BLaER1 (cell line): ENCODE measurements around the gene SLC25A47.
"Not testable (repeated sequence)": the region's sequence is repeated elsewhere in the genome, so short reads cannot be mapped to it uniquely, and the experiment has no call there.

Experiments used
- H3K27ac ChIP-seq: shearing (Covaris generic); formaldehyde crosslinking; 2 replicates; pipeline ENCODE4 v1.8.1; 2022
- H3K27me3 ChIP-seq: shearing (Covaris generic); formaldehyde crosslinking; 2 replicates; pipeline ENCODE4 v1.8.1; 2022
- H3K36me3 ChIP-seq: shearing (Covaris generic); formaldehyde crosslinking; 2 replicates; pipeline ENCODE4 v1.8.1; 2022
- H3K4me1 ChIP-seq: shearing (Covaris generic); formaldehyde crosslinking; 2 replicates; pipeline ENCODE4 v1.8.1; 2022
- H3K4me2 ChIP-seq: shearing (Covaris generic); formaldehyde crosslinking; 2 replicates; pipeline ENCODE4 v1.8.1; 2022
- H3K4me3 ChIP-seq: shearing (Covaris generic); formaldehyde crosslinking; 2 replicates; pipeline ENCODE4 v1.8.1; 2022
- H3K9ac ChIP-seq: shearing (Covaris generic); formaldehyde crosslinking; 2 replicates; pipeline ENCODE4 v1.8.1; 2022
- H3K9me3 ChIP-seq: shearing (Covaris generic); formaldehyde crosslinking; 2 replicates; pipeline ENCODE4 v1.8.1; 2022
- H4K20me1 ChIP-seq: shearing (Covaris generic); formaldehyde crosslinking; 2 replicates; pipeline ENCODE4 v1.8.1; 2022
- Cebpa-rat ChIP-seq: shearing (Covaris generic); IDR thresholded peaks from 2 replicates; pipeline ENCODE4 v1.8.1; 2022

The SLC25A47 gene

DNA sequence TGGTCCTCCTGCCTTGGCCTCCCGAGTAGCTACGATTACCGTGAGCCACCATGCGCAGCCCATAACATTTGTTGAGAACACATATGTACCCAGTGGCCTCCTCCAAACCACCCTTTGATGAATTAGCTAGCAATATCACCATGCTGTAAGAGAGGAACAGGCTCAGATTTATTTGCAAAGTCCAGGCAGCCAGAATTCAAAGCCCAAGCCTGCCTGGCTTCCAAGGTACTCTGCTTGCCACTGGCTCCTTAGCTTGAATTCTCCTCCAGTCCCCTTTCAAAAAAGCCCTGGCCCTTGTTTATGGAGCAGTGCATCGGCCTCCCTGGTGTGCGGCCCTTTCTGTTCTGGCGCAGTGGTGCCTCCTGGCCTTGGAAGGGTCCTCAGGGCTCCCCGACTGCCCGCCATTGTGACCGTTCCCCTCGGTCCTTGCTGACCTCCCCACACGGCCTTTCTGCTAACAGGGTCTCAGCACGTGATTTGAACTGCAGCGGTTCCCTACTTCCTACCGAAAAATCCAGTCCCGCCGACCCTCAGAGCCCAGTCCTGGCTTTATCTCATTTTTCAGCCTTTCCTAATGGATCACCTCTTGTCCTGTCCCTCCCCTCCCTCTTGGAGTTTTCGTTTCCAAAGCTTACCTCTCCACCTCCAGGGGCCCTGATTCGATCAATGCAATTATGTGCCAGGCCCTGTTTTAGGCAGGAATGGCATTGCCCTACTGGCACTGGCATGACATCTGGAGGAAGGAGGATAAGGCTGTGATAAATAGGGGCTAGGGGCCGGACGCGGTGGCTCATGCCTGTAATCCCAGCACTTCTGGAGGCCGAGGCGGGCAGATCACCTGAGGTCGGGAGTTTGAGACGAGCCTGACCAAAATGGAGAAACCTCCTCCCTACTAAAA, 38.9 kb upstream of the SLC25A47 start:
- H3K4me1 ChIP-seq, result peaks cover 98% of the 10 kb centered on the region
- peaks cover 42% of the 10 kb centered on the region for H3K36me3 ChIP-seq
- no peak overlapping the region for H3K9ac ChIP-seq
- TF ChIP-seq Cebpa-rat, result no peak
- H3K9me3 ChIP-seq, result no peaks in the 10 kb centered on the region
- no peaks in the 10 kb centered on the region for H3K27me3 ChIP-seq
- peaks cover 80% of the 10 kb centered on the region for H4K20me1 ChIP-seq
- H3K27ac ChIP-seq, result no peak overlapping the region
- H3K4me3 ChIP-seq, result no peak overlapping the region
- peak overlapping the region; percentile 96 for H3K4me2 ChIP-seq

- peak overlapping the region; percentile 78 for H3K4me3 ChIP-seq
- TF ChIP-seq Cebpa-rat, result no peak
- peak overlapping the region; percentile 98 for H3K27ac ChIP-seq
Measured at GRCh38 chr14:100285021-100285912, 37.9 kb upstream of the SLC25A47 start.

DNA sequence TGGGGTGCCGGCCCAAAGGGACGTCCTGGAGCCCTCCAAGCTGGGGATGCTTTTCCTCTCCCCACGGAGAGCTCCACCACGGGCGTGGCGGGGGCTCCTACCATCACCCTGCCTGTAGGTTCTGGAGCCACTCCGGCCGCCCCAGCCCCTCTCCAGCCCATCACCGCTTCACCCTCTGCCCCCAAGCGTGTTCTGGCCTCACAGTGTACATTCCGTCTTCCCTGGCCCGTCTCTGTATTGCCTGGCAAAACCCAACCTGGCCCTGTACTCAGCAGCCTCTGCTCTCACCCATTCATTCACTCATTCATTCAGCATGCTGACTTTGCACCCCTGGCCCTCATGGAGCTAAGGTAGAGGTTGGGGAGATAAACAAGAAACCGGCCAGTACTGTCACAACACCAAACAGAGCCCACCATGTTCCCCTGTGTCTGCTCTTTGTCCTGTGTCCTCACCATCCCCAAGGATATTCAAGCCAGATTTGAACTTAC, 37.2 kb upstream of the SLC25A47 start:
- Histone ChIP-seq H3K36me3 (peaks cover 38% of the 10 kb centered on the region), H4K20me1 (peaks cover 79% of the 10 kb centered on the region), H3K4me2 (peak overlapping the region; percentile 96), H3K9ac (peak overlapping the region; percentile 94), H3K27me3 (no peaks in the 10 kb centered on the region), H3K4me1 (peaks cover 98% of the 10 kb centered on the region), H3K27ac (peak overlapping the region; percentile 98), H3K4me3 (peak overlapping the region; percentile 78), H3K9me3 (no peaks in the 10 kb centered on the region)
- TF ChIP-seq Cebpa-rat, result no peak

More at GRCh38 chr14:100285021-100285912, 37.9 kb upstream of the SLC25A47 start:
- Histone ChIP-seq H3K9ac (peak overlapping the region; percentile 94), H3K4me2 (peak overlapping the region; percentile 96), H3K27me3 (no peaks in the 10 kb centered on the region), H4K20me1 (peaks cover 80% of the 10 kb centered on the region), H3K36me3 (peaks cover 37% of the 10 kb centered on the region), H3K4me1 (peaks cover 98% of the 10 kb centered on the region), H3K9me3 (no peaks in the 10 kb centered on the region)

DNA sequence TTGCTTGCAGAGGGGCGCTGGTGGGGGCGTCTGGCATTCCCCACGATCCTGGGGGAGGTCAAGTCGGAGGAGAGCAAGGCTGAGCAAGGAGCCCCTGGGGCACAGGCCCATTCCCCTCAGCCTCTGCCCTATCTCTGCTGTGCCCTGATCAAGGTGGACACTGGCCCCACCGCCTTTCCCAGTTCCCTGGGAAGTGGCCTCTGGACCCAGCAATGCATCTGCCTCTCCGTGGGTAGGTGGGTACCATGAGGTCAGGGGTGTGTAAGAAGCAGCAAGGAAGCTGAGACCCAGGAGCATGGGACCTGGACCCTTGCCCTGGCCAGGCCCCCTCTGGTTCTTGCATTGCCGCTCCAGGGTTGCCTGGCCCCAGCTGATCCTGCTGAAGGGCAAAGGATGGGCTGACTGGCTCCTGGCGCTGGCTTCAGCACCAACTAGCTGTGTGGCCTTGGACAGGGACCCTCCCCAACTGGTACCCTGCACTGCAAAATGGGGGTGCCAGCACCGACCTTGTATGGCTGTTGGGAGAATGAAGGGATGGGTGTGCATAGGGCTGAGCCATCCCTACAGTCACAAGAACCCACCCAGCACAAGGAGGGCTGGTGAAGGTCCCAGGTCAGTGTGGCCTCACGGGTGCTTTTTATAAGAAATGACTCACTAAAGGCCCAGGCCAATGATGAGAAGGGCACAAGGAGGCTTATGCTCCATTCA, 36.5 kb upstream of the SLC25A47 start:
- Histone ChIP-seq H3K27me3 (no peaks in the 10 kb centered on the region), H3K36me3 (peaks cover 40% of the 10 kb centered on the region), H4K20me1 (peaks cover 79% of the 10 kb centered on the region), H3K4me2 (peak overlapping the region; percentile 96), H3K27ac (peak overlapping the region; percentile 58), H3K4me1 (peaks cover 98% of the 10 kb centered on the region), H3K9me3 (no peaks in the 10 kb centered on the region), H3K4me3 (no peak overlapping the region), H3K9ac (peak overlapping the region; percentile 60; the same call in 1 of the 2 replicates)
- no peak for TF ChIP-seq Cebpa-rat

DNA sequence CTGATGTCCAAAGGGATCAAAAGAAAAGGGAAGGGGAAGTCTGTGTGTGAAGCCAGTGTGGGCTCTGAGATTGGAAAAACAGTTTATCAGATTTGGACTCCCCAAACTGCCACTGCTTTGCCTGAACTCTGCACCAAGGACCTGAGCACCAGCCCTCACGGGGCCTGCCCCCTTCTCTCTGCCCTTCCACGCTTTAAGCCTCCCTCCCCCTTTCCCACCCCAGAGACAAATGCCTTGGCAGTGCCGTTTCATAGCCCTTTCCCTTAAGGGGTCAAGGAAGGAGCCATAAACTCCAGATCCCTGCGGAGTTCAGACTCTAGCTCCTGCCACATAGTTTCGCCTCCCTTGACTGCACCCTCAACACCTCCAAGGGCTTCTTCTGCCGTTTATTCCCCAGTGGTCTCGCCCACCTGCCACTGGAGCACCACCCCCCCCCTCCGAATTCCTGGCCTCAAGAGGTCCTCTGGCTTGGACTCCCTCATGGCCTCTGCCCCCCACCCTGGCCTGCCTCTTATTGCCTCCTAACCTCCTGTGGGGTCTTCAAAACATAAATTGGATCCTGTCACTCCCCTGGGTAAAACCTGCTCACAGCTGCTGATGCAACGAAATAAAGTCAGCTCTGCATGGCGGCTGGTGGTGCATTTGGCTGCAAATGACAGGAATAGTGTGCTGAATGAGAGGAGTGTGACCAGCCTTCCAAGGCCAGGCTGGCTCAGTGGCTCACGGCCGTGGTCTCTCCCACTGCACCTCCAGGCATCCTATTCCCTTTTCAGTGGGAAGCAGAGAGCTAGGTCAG, 35.7 kb upstream of the SLC25A47 start:
- H3K36me3 ChIP-seq, result peaks cover 40% of the 10 kb centered on the region
- no peaks in the 10 kb centered on the region for H3K9me3 ChIP-seq
- peak overlapping the region; percentile 58 for H3K27ac ChIP-seq
- H4K20me1 ChIP-seq, result peaks cover 78% of the 10 kb centered on the region
- H3K4me1 ChIP-seq, result peaks cover 98% of the 10 kb centered on the region
- H3K4me2 ChIP-seq, result peak overlapping the region; percentile 96
- H3K27me3 ChIP-seq, result no peaks in the 10 kb centered on the region
- no peak overlapping the region for H3K4me3 ChIP-seq
- no peak for TF ChIP-seq Cebpa-rat
- H3K9ac ChIP-seq, result peak overlapping the region; percentile 60

DNA sequence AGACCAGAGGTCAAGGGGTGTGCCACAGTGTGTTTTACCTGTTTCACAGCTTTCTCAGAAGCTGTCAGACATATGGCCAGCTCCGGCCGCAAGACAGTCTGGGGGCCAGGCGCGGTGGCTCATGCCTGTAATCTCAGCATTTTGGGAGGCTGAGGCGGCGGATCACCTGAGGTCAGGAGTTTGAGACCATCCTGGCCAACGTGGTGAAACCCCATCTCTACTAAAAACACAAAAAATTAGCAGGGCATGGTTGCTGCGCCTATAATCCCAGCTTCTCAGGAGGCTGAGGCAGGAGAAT, 35.2 kb upstream of the SLC25A47 start:
- Histone ChIP-seq H3K9ac (peak overlapping the region; percentile 60; the same call in 1 of the 2 replicates), H4K20me1 (peaks cover 72% of the 10 kb centered on the region)
- not testable (repeated sequence) for H3K27me3 ChIP-seq

DNA sequence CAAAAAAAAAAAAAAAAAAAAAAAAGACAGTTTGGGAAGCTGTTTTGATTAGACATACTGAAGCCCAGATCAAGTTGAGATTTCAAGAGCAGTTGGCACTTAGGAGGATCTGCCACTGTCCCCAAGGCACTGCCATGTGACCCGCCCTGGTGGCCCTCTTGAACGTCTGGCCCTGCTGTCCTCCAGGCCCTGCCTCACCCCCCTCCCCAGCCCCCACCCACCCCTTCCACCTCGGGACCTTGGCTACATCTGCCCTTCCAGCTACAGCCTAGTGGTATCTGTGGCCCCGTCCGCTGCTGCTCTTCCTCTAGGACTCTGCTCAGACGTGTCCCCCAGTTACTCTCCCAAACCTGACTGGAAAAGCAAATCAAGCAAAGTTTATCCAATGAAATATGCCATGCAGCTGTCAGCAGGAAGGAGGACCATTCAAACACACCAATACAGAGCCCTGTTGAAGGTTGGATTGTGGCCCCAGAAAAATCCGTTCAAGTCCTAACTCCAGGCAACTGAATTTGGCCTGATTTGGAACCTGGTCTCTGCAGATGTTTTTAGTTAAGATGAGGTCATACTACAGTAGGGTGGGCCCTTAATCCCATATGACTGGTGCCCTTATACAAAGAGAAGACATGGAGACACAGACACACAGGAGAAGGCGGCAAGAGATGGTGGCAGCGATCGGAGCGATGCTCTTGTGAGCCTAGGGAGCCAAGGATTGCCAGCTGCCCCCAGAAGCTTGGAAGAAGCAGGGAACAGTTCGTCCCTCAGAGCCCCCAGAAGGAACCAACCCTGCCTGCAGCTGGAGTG, 34.6 kb upstream of the SLC25A47 start:
- Histone ChIP-seq H3K27me3 (no peaks in the 10 kb centered on the region), H3K9ac (peak overlapping the region; percentile 77; the same call in 1 of the 2 replicates), H3K4me2 (peak overlapping the region; percentile 96), H3K4me1 (peaks cover 98% of the 10 kb centered on the region), H3K9me3 (no peaks in the 10 kb centered on the region), H4K20me1 (peaks cover 71% of the 10 kb centered on the region), H3K27ac (peak overlapping the region; percentile 90), H3K36me3 (peaks cover 37% of the 10 kb centered on the region), H3K4me3 (no peak overlapping the region)
- TF ChIP-seq Cebpa-rat, result no peak

More for the DNA sequence above, 35.2 kb upstream of the SLC25A47 start:
- Histone ChIP-seq H3K36me3 (peaks cover 40% of the 10 kb centered on the region), H3K4me1 (peaks cover 98% of the 10 kb centered on the region), H3K4me2 (peak overlapping the region; percentile 96), H3K27ac (peak overlapping the region; percentile 58)
- not testable (repeated sequence) for H3K9me3 ChIP-seq, H3K4me3 ChIP-seq

DNA sequence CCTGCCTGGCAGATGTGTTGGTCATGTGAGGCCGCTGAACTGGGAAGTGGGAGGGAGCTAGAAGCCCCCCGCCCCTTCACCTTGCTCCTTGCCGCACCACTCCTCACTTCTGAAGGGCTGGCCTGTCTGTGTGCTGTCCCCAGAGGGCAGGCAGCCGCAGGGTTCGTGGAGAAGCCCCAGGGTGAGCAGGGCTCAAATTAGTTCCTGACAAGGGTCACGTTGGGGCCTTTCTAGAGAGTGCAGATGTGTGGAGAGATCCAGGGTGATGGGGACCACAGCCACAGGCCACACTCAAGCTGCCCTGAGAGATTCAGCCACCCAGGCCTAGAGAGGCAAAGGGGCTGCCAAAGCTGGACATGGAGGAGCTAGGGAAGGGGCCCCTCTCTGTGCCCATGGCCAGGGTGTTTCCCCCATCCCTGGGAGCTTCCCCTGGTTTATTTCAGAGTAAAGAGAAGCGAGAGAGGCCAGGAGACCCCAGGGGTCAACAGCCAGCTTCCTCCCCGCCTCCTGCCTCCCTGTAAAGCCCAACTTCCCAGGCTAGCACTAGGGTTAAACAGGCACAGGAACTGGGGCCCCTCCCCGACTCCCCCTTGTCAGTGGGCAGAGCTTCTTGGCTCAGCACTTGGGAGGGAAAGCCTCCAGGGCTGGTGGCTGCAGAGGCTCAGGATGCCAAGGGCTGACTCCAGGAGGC, 33.1 kb upstream of the SLC25A47 start:
- no peak for TF ChIP-seq Cebpa-rat
- H3K27ac ChIP-seq, result peak overlapping the region; percentile 90

More for the DNA sequence above, 33.1 kb upstream of the SLC25A47 start:
- Histone ChIP-seq H3K9me3 (no peaks in the 10 kb centered on the region), H3K36me3 (peaks cover 37% of the 10 kb centered on the region), H3K4me1 (peaks cover 98% of the 10 kb centered on the region), H3K27me3 (no peaks in the 10 kb centered on the region), H3K4me2 (peak overlapping the region; percentile 96), H3K9ac (peak overlapping the region; percentile 77), H3K4me3 (peak overlapping the region; percentile 39), H4K20me1 (peaks cover 70% of the 10 kb centered on the region)
